CD4-positive, alpha-beta T cell (primary cell): ENCODE data around the gene ASB8. TPM values are rescaled to one million over a fixed set of nuclear protein-coding genes. Genes with fewer than 3 reads are reported as not detected.

ENCODE experiments used
- ATAC-seq: fragments of 200-7000 bp; cut with Tn5 transposase; one replicate; pipeline ENCODE4 v1.10.0; 2022; ENCODE audit warnings: mild to moderate bottlenecking; ENCODE audit not compliant: poor library complexity
- CTCF ChIA-PET: fragments of 350-600 bp; sonication (Branson Sonifier 250); formaldehyde crosslinking; loops from one replicate; lab custom pipeline; 2021; ENCODE audit warnings: antibody characterized with exemption, inconsistent platforms; lab: Charles Lee
- POLR2A ChIA-PET: fragments of 350-600 bp; sonication (Branson Sonifier 250); formaldehyde crosslinking; loops from one replicate; lab custom pipeline; 2021; ENCODE audit warnings: antibody characterized with exemption, inconsistent platforms; lab: Charles Lee
- DNase-seq, 14 experiments: peaks; one replicate each; pipeline ENCODE4 v3.0.0-alpha.2; 2013 to 2020; ENCODE audit warnings: mixed read lengths in 2 of 14
- H3K27ac ChIP-seq, 2 donors: one replicate each; pipeline versions ENCODE4 v1.5.1 to v1.7.0; 2013; ENCODE audit warnings: low read length in 2 of 2, low read depth in 1 of 2, mild to moderate bottlenecking in 1 of 2
- H3K27me3 ChIP-seq, 2 experiments: 1 replicate in 1 of 2; 2 replicates in 1 of 2; pipeline versions ENCODE4 v1.6.1 to v1.7.0; 2013; ENCODE audit warnings: low read length in 2 of 2, control low read depth in 1 of 2, mild to moderate bottlenecking in 1 of 2, moderate library complexity in 1 of 2; ENCODE audit not compliant: insufficient read depth in 2 of 2, control insufficient read depth in 1 of 2
- H3K36me3 ChIP-seq: one replicate; pipeline ENCODE4 v1.6.1; 2013; ENCODE audit warnings: low read length, control low read depth; ENCODE audit not compliant: insufficient read depth
- H3K4me1 ChIP-seq: one replicate; pipeline ENCODE4 v1.6.1; 2013; ENCODE audit warnings: low read length, control low read depth; ENCODE audit not compliant: insufficient read depth
- H3K4me3 ChIP-seq: one replicate; pipeline ENCODE4 v1.5.1; 2013; ENCODE audit warnings: mild to moderate bottlenecking, low read length, moderate library complexity
- H3K9me3 ChIP-seq, 2 experiments: 1 replicate in 1 of 2; 2 replicates in 1 of 2; pipeline versions ENCODE4 v1.6.1 to v1.7.0; 2013; ENCODE audit warnings: low read length in 2 of 2, mild to moderate bottlenecking in 2 of 2, control low read depth in 1 of 2, moderate library complexity in 1 of 2; ENCODE audit not compliant: control insufficient read depth in 1 of 2, insufficient read depth in 1 of 2
- H3K27ac Mint-ChIP-seq: one replicate; pipeline ENCODE4 v1.8.0; 2020; ENCODE audit warnings: mixed read lengths
- H3K27me3 Mint-ChIP-seq: one replicate; pipeline ENCODE4 v1.8.0; 2021; ENCODE audit warnings: mixed read lengths
- H3K36me3 Mint-ChIP-seq: one replicate; pipeline ENCODE4 v1.8.0; 2021; ENCODE audit warnings: low read depth, mixed read lengths
- H3K4me1 Mint-ChIP-seq: one replicate; pipeline ENCODE4 v1.8.0; 2021; ENCODE audit warnings: low read depth, mixed read lengths
- H3K4me3 Mint-ChIP-seq: one replicate; pipeline ENCODE4 v1.8.0; 2020; ENCODE audit warnings: mild to moderate bottlenecking, mixed read lengths
- H3K9me3 Mint-ChIP-seq: one replicate; pipeline ENCODE4 v1.8.0; 2020; ENCODE audit warnings: mixed read lengths
- intact Hi-C, 2 experiments: fragments of 100-400 bp; cut with DNase I in 1 of 2; cut with micrococcal nuclease in 1 of 2; formaldehyde crosslinking; loops; one replicate each; pipeline versions ENCODE4 v1.15.1 to v1.9.0; 2023 to 2025; cut with DNase I, micrococcal nuclease
- total RNA-seq, 174 experiments: library from RNA in 2 of 174; stranded (reverse) in 2 of 174; gene quantifications; one replicate each; pipeline ENCODE4 v1.2.3 and lab custom pipeline; 2021 to 2026
- TF ChIP-seq, protein P1 (sequence below): fragments of 200-600 bp; IDR thresholded peaks from one replicate; pipeline ENCODE4 v1.8.0; 2022; ENCODE audit warnings: antibody characterized with exemption, mild to moderate bottlenecking

Gene ASB8
- total RNA-seq, 2 experiments from 2014 or later = 50.9 TPM

DNA sequence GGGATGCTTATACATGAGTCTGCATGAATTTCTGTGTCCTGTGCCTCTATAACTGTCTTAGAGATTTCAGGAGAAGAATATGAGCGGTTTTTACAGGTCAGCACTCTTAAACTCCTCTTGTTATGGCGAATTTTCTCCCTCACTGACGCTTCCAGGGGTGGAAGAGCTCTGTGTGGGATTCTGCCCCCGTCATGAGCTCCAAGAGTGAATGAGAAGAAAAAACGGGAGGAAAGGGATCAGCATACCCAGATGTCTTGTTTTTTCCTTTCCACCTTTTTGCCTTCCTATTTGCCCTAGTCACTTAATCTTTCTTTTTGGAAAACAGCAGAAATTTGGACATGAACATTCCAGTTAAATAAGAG, 37.5 kb downstream of the ASB8 start:
- H3K27me3 ChIP-seq = no peaks in the 10 kb centered on the region
- peaks cover 15% of the 10 kb centered on the region for H3K4me1 ChIP-seq
- ChIA-PET POLR2A (interaction anchor here (1.0 to 2.2 kb wide), 3 partner anchors 14 to 80 kb away, joined by 4 to 19 read pairs (median 11); partner anchors contain the start of genes ASB8 and SENP1), CTCF (interaction anchor here (1.2 kb wide), 1 partner anchor 38 kb away, joined by 3 read pairs; no protein-coding TSS in a partner anchor)
- H3K36me3 Mint-ChIP-seq = peaks cover 18% of the 10 kb centered on the region
- H3K4me3 Mint-ChIP-seq = peak overlapping the region; percentile 98
- peaks cover 29% of the 10 kb centered on the region for H3K4me1 Mint-ChIP-seq
- no peaks in the 10 kb centered on the region for H3K9me3 Mint-ChIP-seq
- intact Hi-C loops = no loop called here
- peaks cover 12% of the 10 kb centered on the region for H3K27me3 Mint-ChIP-seq
- H3K27ac ChIP-seq = no peak overlapping the region
- TF ChIP-seq, protein P1, sequence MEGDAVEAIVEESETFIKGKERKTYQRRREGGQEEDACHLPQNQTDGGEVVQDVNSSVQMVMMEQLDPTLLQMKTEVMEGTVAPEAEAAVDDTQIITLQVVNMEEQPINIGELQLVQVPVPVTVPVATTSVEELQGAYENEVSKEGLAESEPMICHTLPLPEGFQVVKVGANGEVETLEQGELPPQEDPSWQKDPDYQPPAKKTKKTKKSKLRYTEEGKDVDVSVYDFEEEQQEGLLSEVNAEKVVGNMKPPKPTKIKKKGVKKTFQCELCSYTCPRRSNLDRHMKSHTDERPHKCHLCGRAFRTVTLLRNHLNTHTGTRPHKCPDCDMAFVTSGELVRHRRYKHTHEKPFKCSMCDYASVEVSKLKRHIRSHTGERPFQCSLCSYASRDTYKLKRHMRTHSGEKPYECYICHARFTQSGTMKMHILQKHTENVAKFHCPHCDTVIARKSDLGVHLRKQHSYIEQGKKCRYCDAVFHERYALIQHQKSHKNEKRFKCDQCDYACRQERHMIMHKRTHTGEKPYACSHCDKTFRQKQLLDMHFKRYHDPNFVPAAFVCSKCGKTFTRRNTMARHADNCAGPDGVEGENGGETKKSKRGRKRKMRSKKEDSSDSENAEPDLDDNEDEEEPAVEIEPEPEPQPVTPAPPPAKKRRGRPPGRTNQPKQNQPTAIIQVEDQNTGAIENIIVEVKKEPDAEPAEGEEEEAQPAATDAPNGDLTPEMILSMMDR = no peak
- H3K4me3 ChIP-seq = peak overlapping the region; percentile 74
- ATAC-seq (no peak), DNase-seq (no peak)
- peak overlapping the region; percentile 52 for H3K27ac Mint-ChIP-seq
- H3K9me3 ChIP-seq = no peaks in the 10 kb centered on the region
- peaks cover 8% of the 10 kb centered on the region for H3K36me3 ChIP-seq

DNA sequence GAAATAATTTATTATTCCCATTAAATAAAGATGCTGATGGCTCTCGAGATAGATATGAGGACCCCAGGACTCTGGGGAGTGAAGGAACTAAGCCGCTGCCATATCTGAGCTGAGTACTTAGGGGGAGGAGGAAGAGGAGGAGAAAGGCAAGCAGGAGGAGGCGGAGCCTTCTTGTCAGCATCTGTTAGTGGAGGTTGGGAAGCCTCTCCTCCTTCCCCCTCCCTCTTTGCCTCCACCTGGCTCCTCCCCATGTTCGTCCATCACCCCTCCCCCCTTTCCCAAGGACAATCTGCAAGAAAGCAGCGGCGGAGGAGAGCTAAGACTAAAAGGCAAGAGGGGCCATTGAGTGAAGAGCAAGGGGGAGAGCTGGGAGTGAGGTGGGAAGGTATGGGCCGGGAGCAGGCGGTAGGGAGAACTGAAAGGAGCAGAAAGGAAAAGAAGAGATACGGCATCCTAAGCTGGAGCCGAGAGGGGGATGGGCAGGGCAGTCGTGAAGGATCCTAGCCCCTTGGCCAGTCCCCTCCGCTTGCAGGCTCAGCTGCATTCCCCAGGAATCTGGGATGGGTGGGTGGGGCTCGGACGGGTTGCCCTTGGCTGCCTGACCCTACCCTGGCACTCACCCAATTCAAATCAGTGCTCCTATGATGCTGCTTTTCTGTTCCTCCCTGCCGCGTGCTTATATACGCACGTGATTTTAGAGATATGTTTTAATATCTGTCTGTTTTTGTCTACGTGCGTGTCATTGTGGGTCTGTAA, 38.1 kb downstream of the ASB8 start, which contains the start of gene PFKM:
PFKM (plus strand) TSS at position 287 of the 756 bp plus-strand sequence. CDS start 3,411 bp downstream, outside the sequence.
- Histone ChIP-seq H3K36me3 (peaks cover 4% of the 10 kb centered on the region), H3K4me1 (peaks cover 15% of the 10 kb centered on the region), H3K27ac (no peak within 1 kb of the TSS), H3K4me3 (peak within 1 kb of the TSS; percentile 74), H3K27me3 (no peaks in the 10 kb centered on the region), H3K9me3 (no peaks in the 10 kb centered on the region)
- H3K9me3 Mint-ChIP-seq = no peaks in the 10 kb centered on the region
- intact Hi-C loops = no loop called here
- ChIA-PET POLR2A (interaction anchor here (0.6 to 2.2 kb wide), 4 partner anchors 13 to 81 kb away, joined by 4 to 19 read pairs (median 8); partner anchors contain the start of genes ASB8 and SENP1), CTCF (interaction anchor here (0.9 kb wide), 1 partner anchor 32 kb away, joined by 4 read pairs; no protein-coding TSS in a partner anchor)
- peaks cover 17% of the 10 kb centered on the region for H3K27me3 Mint-ChIP-seq
- H3K4me1 Mint-ChIP-seq = peaks cover 29% of the 10 kb centered on the region
- H3K27ac Mint-ChIP-seq = peak within 1 kb of the TSS; percentile 52
- H3K4me3 Mint-ChIP-seq = peak within 1 kb of the TSS; percentile 98
- ATAC-seq = peak; percentile 98
- peaks cover 13% of the 10 kb centered on the region for H3K36me3 Mint-ChIP-seq
- TF ChIP-seq, protein P1 = no peak
- DNase-seq = peak; percentile 37 to 88 (median 56)

DNA sequence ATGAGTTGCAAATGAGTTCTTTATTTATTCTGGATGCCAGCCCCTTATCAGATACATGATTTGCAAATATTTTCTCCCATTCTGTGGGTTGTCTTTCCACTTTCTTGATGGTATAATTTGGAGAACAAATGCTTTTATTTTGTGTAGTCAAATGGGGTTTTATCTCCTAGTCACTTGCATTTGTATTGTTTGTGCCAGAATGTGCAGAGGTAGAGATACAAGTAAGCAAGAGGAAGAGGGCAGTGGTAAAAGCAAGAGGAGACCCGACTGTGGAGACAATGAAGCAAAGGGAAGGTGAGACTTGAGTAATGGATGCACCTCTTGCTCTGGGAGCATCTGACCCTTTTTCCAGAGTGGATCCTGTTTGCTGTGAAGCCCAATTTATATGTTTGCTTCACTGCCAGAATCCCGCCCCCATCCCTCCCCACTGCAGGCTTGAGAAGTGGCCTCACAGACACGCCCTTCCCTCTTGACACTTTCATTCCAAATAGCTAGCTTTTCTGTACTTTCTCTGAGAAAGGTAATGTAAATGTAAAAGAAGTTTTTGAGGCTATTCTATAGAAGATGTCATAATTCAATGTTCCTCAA, 38.9 kb downstream of the ASB8 start:
- ATAC-seq (no peak), DNase-seq (no peak)
- H3K4me3 ChIP-seq = no peak overlapping the region
- intact Hi-C loops = no loop called here
- peaks cover 15% of the 10 kb centered on the region for H3K4me1 ChIP-seq
- peak overlapping the region; percentile 52 for H3K27ac Mint-ChIP-seq
- H3K36me3 Mint-ChIP-seq = peaks cover 10% of the 10 kb centered on the region
- peak overlapping the region; percentile 98 for H3K4me3 Mint-ChIP-seq
- H3K27me3 ChIP-seq = no peaks in the 10 kb centered on the region
- H3K27ac ChIP-seq = no peak overlapping the region
- peaks cover 29% of the 10 kb centered on the region for H3K4me1 Mint-ChIP-seq
- POLR2A ChIA-PET = interaction anchor here (1.4 to 2.2 kb wide), 2 partner anchors 12 to 40 kb away, joined by 11 to 19 read pairs; partner anchors contain the start of genes ASB8 and SENP1
- peaks cover 21% of the 10 kb centered on the region for H3K27me3 Mint-ChIP-seq
- H3K36me3 ChIP-seq = peaks cover 4% of the 10 kb centered on the region
- no peaks in the 10 kb centered on the region for H3K9me3 Mint-ChIP-seq
- TF ChIP-seq, protein P1 = no peak
- CTCF ChIA-PET = interaction anchor here (0.9 kb wide), 1 partner anchor 32 kb away, joined by 4 read pairs; no protein-coding TSS in a partner anchor
- no peaks in the 10 kb centered on the region for H3K9me3 ChIP-seq
